ENCODE results near the gene ZBTB12. TPM values are rescaled to one million over a fixed set of nuclear protein-coding genes. Genes with fewer than 3 reads are reported as not detected.

Gene ZBTB12
- total and polyA plus RNA-seq, 2 of the 4 experiments (the other 2 are of a cell fraction), result 2.0 to 8.5 TPM

DNA sequence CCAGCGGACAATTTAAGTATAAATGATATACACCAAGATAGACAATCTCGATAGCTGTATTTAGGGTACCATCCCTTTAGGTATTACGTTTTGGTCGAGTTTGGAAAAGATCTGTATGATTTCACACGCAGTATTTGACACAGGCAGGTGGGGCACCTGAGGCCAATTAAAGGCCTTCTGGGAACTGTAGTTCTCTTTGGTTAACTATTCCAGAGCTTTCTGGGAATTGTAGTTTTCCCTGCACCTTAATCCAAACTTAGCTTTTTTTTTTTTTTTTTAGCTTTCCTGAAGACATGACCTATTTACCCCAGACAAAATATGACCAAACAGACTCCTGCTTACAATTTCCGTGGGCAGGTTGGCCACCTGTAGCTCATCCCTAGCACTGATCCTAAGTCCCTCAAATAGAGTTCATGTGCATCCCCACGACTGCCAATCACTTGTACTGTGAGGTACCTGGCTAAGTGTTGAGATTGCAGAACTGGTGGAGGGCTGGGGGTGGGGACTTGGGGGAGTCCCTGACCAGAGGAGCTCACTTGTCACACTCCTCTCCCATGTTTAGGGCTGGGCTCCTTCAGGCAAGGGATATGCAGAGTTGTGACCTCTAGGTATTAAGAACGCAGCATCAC lies 3.4 kb downstream of the ZBTB12 start:
- ChIA-PET CTCF (no interaction called here), POLR2A (ENCODE audit: unreplicated experiment) (interaction anchor here (0.6 to 1.0 kb wide), 3 partner anchors 22 to 274 kb away, joined by 3 to 4 read pairs (median 3); partner anchors contain the start of gene CFB)
- H2AK5ac ChIP-seq (ENCODE audit: low read depth, low read length), result peak overlapping the region; percentile 80
- H3K4me2 ChIP-seq (ENCODE audit: low read depth, low read length), result peak overlapping the region; percentile 94
- H2AFZ ChIP-seq (replicated peaks; ENCODE audit: low read length, poor library complexity), result peak overlapping the region; percentile 92
- DNase-seq, result peak; percentile 35
- intact Hi-C loops (cut with micrococcal nuclease) (no loop called here), in situ Hi-C loops (cut with MboI; ENCODE audit: low sequenced_read_pairs) (no loop called here), dilution Hi-C loops (cut with HindIII; ENCODE audit: low sequenced_read_pairs, unreplicated experiment) (no loop called here)
- peak overlapping the region; percentile 80; the same call in 1 of the 2 replicates for H3K56ac ChIP-seq (ENCODE audit: extremely low read depth, insufficient read depth, low read length)
- 0% methylated on average over 2 of the region's 8 CpGs; no CpG with 5 or more reads in 1 of the 2 experiments for WGBS, 2 experiments (ENCODE audit: extremely low coverage in 2 of 2, insufficient read length in 1 of 2)
- H4K91ac ChIP-seq (ENCODE audit: insufficient read depth, low read depth, low read length), result no peak overlapping the region
- no peak overlapping the region for H2BK120ac ChIP-seq (ENCODE audit: low read depth, low read length)
- H4K20me1 ChIP-seq (ENCODE audit: insufficient read depth, low read length), result peaks cover 7% of the 10 kb centered on the region
- H3K4ac ChIP-seq (ENCODE audit: low read depth, low read length), result peak overlapping the region; percentile 80
- H3K27me3 ChIP-seq (ENCODE audit: control insufficient read depth, insufficient read depth, low read length), result no peaks in the 10 kb centered on the region
- H3K23ac ChIP-seq (ENCODE audit: low read depth, low read length), result peak overlapping the region; percentile 81; the same call in 1 of the 2 replicates
- peak overlapping the region; percentile 44 for H2BK5ac ChIP-seq (ENCODE audit: low read depth, low read length, poor library complexity, severe bottlenecking)
- no peak for ATAC-seq (ENCODE audit: low read depth)
- no peak for TF ChIP-seq POLR2A (IDR thresholded peaks at IDR 0.05; ENCODE audit: low read depth, low read length)
- TF ChIP-seq, protein P1, sequence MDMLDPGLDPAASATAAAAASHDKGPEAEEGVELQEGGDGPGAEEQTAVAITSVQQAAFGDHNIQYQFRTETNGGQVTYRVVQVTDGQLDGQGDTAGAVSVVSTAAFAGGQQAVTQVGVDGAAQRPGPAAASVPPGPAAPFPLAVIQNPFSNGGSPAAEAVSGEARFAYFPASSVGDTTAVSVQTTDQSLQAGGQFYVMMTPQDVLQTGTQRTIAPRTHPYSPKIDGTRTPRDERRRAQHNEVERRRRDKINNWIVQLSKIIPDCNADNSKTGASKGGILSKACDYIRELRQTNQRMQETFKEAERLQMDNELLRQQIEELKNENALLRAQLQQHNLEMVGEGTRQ (IDR thresholded peaks at IDR 0.05; ENCODE audit: low read depth, low read length), result no peak
- TF ChIP-seq RCOR1 (IDR thresholded peaks at IDR 0.05; ENCODE audit: insufficient replicate concordance, low read length), result no peak
- no peak for TF ChIP-seq BHLHE40 (IDR thresholded peaks at IDR 0.05; ENCODE audit: low read depth, low read length)
- no peak for TF ChIP-seq SMC3 (IDR thresholded peaks at IDR 0.05; ENCODE audit: low read depth, low read length)
- TF ChIP-seq RFX5 (IDR thresholded peaks at IDR 0.05; ENCODE audit: low read depth, low read length), result no peak
- no peak for TF ChIP-seq MXI1 (IDR thresholded peaks at IDR 0.05; ENCODE audit: borderline replicate concordance, low read depth, low read length)
- H3K4me3 ChIP-seq (ENCODE audit: insufficient read depth, low read depth, low read length), result peak overlapping the region; percentile 92
- H4K5ac ChIP-seq (ENCODE audit: low read depth, low read length), result no peak overlapping the region
- H2BK15ac ChIP-seq (ENCODE audit: low read depth, low read length), result no peak overlapping the region
- H3K79me1 ChIP-seq (ENCODE audit: low read depth in 1 of 2, low read length in 2 of 2), result peaks cover 22 to 54% of the 10 kb centered on the region in 2 experiments
- H3K18ac ChIP-seq (ENCODE audit: low read depth, low read length), result no peak overlapping the region
- H3K9me1 ChIP-seq (ENCODE audit: insufficient read depth, low read length), result peaks cover 5% of the 10 kb centered on the region; the same call in 1 of the 2 replicates
- no TSS peak for BruUV-seq (replicated peaks)
- no peaks in the 10 kb centered on the region for H3K9me3 ChIP-seq (ENCODE audit: control insufficient read depth, insufficient read depth, low read length)
- peak overlapping the region; percentile 93 for H2AK9ac ChIP-seq (replicated peaks; ENCODE audit: low read depth, low read length, poor library complexity)
- no peak overlapping the region for H2BK20ac ChIP-seq (ENCODE audit: low read depth, low read length)
- H3K36me3 ChIP-seq (ENCODE audit: control insufficient read depth, insufficient read depth, low read length), result peaks cover 12% of the 10 kb centered on the region; the same call in 1 of the 2 replicates
- H3K27ac ChIP-seq (ENCODE audit: insufficient read depth, low read length), result no peak overlapping the region
- H3K14ac ChIP-seq (replicated peaks; ENCODE audit: low read depth, low read length), result no peak overlapping the region
- H4K8ac ChIP-seq (ENCODE audit: low read depth in 2 of 2, low read length in 2 of 2), result peak overlapping the region; percentile 65 to 80; a peak in 3 of 4 replicates
- peak overlapping the region; percentile 91; the same call in 1 of the 2 replicates for H3K9ac ChIP-seq (ENCODE audit: low read depth, low read length)
- H3K4me1 ChIP-seq (ENCODE audit: control insufficient read depth, insufficient read depth, low read length), result peaks cover 12% of the 10 kb centered on the region

Data from IMR-90 (cell line).